ENCODE data around the gene GNB1L. TPM values are rescaled to one million over a fixed set of nuclear protein-coding genes. Genes with fewer than 3 reads are reported as not detected.

The GNB1L gene
- total RNA-seq, 1 donor from 2014 or later, result 6.1 TPM

DNA sequence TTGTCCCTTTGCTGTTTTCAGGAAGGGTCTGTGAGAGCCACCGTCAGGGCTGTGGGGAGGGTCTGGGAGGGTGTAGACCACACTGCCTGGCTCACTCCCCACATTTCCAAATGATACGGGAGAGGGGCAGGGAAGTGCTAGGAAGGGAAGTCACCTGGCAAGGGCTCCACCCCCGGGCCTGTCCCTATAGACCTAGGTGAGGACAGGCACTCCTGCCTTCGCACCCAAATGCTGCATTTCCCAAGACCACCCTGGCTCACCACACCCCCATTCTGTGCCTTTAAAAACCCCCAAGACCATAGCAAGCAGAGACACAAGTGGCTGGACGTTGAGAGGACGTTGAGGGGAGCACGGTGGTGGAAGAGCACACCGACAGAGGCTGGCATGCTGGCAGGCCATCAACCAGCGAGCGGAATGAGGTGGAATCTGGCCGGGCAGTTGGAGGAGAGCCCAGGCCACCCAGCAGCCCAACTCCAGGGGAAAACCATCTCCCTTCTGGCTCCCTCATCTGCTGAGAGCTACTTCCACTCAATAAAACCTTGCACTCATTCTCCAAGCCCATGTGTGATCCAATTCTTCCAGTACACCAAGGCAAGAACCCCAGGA is 45.7 kb downstream of the GNB1L start:
- Mint-ChIP-seq H3K27ac (ENCODE audit: unreplicated experiment) (no peak overlapping the region), H3K4me1 (ENCODE audit: unreplicated experiment) (peaks cover 29% of the 10 kb centered on the region), H3K9me3 (ENCODE audit: unreplicated experiment) (no peaks in the 10 kb centered on the region), H3K4me3 (ENCODE audit: unreplicated experiment) (no peak overlapping the region), H3K36me3 (ENCODE audit: unreplicated experiment) (peaks cover 2% of the 10 kb centered on the region), H3K27me3 (ENCODE audit: unreplicated experiment) (no peaks in the 10 kb centered on the region)
- no peak for DNase-seq (ENCODE audit: extremely low spot score, unreplicated experiment)
- TF ChIP-seq, protein P1, sequence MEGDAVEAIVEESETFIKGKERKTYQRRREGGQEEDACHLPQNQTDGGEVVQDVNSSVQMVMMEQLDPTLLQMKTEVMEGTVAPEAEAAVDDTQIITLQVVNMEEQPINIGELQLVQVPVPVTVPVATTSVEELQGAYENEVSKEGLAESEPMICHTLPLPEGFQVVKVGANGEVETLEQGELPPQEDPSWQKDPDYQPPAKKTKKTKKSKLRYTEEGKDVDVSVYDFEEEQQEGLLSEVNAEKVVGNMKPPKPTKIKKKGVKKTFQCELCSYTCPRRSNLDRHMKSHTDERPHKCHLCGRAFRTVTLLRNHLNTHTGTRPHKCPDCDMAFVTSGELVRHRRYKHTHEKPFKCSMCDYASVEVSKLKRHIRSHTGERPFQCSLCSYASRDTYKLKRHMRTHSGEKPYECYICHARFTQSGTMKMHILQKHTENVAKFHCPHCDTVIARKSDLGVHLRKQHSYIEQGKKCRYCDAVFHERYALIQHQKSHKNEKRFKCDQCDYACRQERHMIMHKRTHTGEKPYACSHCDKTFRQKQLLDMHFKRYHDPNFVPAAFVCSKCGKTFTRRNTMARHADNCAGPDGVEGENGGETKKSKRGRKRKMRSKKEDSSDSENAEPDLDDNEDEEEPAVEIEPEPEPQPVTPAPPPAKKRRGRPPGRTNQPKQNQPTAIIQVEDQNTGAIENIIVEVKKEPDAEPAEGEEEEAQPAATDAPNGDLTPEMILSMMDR (IDR thresholded peaks at IDR 0.05), result no peak

DNA sequence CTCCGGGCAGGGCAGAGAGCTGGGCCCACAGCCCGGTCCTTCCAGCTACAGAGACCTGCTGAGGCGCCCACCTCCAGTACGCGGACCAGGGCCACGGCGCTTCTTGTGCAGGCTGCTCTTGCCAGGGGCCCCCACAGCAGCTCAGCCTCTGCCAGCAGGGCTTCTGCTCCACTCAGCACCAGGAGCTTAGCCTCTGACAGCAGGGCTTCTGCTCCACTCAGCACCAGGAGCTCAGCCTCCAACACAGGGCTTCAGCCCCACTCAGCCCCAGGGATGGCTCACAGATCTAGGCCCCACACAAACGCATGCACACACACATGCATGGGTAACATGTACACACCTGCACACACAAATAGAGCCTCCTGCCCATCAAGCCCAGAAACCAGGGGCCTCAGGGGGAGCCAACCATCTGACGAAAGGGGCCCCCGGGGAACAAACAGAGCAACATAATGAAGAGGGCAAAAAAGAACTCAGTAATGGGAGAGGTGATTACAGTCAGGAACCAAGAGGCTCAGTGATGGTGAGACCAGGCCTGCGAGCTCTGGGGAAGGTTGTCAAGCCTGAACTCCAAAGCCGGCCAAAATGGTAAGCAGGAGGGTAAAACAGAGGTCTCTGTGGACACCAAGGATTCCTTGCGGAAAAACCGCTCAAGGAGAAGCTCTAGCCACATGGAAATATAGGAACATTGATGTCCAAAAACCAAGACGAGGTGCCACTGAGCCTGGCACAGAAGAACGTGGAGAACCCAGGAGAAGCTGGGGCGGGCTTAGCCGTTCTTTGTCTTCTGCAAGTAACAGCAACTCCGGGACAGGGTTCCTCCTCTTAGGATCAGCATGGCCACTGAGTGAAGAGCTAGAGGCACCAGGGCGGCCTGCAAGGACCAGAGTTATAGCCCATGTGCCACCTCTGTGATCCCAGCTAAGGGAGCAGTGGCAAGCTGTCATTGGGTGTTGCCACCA is 46.5 kb downstream of the GNB1L start:
- H3K36me3 Mint-ChIP-seq (ENCODE audit: unreplicated experiment), result peaks cover 2% of the 10 kb centered on the region

DNA sequence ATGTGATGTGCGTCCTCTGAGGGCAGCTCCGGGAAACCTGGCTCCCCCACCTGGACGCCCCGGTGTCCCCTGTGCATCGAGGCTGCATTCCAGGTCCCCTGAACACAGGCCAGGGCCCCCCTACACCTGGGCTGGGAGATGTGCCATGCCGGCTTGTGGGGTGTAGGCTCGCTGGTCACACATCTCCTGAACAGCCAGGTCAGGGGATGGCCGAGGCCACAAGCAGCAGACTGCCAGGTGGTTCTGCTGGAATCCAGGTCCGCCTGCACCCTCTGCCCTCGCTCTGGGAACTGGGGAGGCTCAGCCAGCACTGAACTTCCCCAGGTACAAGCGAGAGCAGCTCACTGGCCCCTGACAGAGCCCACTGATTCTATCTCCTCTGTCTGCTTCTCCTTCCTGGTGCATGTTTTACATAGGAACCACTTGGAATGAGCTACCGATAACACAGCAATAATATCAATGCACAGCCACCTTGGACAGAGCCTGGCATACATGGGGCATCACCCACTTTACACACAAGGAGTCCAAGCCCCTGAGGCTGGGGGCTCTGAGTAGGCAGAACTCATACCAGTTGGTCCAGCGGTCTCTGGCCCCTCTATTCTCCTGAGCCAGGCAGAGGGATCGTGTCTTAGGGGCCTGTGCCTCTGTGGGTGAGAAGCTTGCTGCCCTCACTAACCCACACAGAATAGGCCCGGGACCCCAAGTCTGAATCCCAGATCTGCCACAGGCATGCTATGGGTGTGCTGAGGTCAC is 47.3 kb downstream of the GNB1L start:
- Mint-ChIP-seq H3K4me3 (ENCODE audit: unreplicated experiment) (no peak overlapping the region), H3K4me1 (ENCODE audit: unreplicated experiment) (peaks cover 31% of the 10 kb centered on the region), H3K27ac (ENCODE audit: unreplicated experiment) (no peak overlapping the region), H3K9me3 (ENCODE audit: unreplicated experiment) (no peaks in the 10 kb centered on the region), H3K27me3 (ENCODE audit: unreplicated experiment) (no peaks in the 10 kb centered on the region), H3K36me3 (ENCODE audit: unreplicated experiment) (peaks cover 2% of the 10 kb centered on the region)
- TF ChIP-seq, protein P1 (IDR thresholded peaks at IDR 0.05), result no peak
- no peak for DNase-seq (ENCODE audit: extremely low spot score, unreplicated experiment)

More for the DNA sequence above, 46.5 kb downstream of the GNB1L start:
- H3K27me3 Mint-ChIP-seq (ENCODE audit: unreplicated experiment), result no peaks in the 10 kb centered on the region
- H3K27ac Mint-ChIP-seq (ENCODE audit: unreplicated experiment), result no peak overlapping the region
- DNase-seq (ENCODE audit: extremely low spot score, unreplicated experiment), result no peak
- H3K4me3 Mint-ChIP-seq (ENCODE audit: unreplicated experiment), result no peak overlapping the region
- no peaks in the 10 kb centered on the region for H3K9me3 Mint-ChIP-seq (ENCODE audit: unreplicated experiment)
- TF ChIP-seq, protein P1 (IDR thresholded peaks at IDR 0.05), result no peak
- peaks cover 29% of the 10 kb centered on the region for H3K4me1 Mint-ChIP-seq (ENCODE audit: unreplicated experiment)

DNA sequence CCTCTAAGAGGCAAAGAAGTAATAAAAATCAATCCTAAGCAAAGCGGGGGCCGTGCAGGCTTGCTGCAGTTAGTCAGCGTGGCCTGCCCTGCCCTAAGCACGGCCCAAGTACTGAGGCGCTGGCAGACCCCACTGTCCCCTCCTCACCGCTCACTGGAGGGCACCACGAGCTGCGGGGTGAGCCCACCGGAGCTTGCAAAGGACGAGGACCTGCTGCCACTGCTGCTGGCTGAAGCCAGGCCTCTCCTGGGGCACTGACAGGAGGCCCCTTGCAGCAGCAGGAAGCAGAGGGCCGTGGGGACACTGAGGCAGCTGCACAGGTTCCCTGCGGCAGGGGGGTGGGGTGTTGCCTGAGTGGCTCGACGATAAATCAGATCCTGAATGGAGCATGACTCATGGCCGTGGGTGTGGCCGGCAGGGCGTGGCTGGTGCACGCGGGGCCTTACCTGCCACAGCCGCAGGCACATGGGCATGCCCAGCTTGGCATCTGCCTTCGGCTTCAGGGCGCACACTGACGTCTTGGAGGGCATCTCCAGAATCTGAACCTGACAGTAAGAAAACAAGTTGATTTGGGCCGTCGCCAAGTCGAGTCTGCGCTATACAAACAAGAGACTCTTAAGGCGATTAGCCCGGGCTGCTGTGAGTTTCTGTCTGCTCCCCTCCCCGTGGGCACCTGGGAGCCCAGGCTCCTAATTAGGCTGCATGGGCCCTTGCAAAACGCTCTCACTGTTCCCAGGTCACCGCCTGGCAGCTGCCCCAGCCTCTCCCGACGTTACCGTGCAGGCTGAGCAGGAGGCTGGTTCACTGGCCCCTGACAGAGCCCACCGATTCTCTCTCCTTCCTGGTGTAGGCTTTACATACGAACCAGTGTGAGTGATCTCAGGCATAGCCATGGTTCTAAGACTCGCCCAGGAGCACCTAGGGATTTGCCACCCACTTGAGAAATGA is 48.2 kb downstream of the GNB1L start:
- no peaks in the 10 kb centered on the region for H3K9me3 Mint-ChIP-seq (ENCODE audit: unreplicated experiment)
- H3K4me3 Mint-ChIP-seq (ENCODE audit: unreplicated experiment), result no peak overlapping the region
- DNase-seq (ENCODE audit: extremely low spot score, unreplicated experiment), result no peak
- H3K36me3 Mint-ChIP-seq (ENCODE audit: unreplicated experiment), result peaks cover 2% of the 10 kb centered on the region
- H3K4me1 Mint-ChIP-seq (ENCODE audit: unreplicated experiment), result peaks cover 32% of the 10 kb centered on the region
- TF ChIP-seq, protein P1 (IDR thresholded peaks at IDR 0.05), result no peak
- H3K27ac Mint-ChIP-seq (ENCODE audit: unreplicated experiment), result no peak overlapping the region
- H3K27me3 Mint-ChIP-seq (ENCODE audit: unreplicated experiment), result no peaks in the 10 kb centered on the region
